ENCODE data around the gene SLC15A4. TPM values are rescaled to one million over a fixed set of nuclear protein-coding genes. Genes with fewer than 3 reads are reported as not detected.
"Not testable (repeated sequence)": the region's sequence is repeated elsewhere in the genome, so short reads cannot be mapped to it uniquely, and the experiment has no call there.

SLC15A4 gene
- total RNA-seq, 1 donor from 2014 or later = 49.6 TPM

DNA sequence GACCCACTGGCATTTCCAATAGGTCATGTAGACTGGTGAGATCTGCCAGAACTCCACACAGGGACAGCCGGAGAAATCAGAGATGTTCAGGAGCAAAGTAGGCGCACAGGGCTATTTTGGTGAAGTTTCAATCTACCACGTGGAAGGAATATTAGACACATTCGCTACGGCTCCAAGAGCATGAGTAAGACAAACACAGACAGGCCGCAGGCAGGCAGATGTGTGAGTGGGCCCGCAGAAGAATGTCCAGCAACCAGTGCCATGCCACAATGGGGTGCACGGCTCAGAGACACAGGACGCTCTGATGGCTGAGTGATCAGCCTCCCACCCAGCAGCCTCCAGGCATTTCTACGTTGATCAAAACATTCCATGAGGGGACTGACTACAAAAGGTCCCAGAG lies 10.4 kb downstream of the SLC15A4 start:
- no peak for DNase-seq (ENCODE audit: low read depth)
- TF ChIP-seq, protein P1, sequence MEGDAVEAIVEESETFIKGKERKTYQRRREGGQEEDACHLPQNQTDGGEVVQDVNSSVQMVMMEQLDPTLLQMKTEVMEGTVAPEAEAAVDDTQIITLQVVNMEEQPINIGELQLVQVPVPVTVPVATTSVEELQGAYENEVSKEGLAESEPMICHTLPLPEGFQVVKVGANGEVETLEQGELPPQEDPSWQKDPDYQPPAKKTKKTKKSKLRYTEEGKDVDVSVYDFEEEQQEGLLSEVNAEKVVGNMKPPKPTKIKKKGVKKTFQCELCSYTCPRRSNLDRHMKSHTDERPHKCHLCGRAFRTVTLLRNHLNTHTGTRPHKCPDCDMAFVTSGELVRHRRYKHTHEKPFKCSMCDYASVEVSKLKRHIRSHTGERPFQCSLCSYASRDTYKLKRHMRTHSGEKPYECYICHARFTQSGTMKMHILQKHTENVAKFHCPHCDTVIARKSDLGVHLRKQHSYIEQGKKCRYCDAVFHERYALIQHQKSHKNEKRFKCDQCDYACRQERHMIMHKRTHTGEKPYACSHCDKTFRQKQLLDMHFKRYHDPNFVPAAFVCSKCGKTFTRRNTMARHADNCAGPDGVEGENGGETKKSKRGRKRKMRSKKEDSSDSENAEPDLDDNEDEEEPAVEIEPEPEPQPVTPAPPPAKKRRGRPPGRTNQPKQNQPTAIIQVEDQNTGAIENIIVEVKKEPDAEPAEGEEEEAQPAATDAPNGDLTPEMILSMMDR (conservative IDR thresholded peaks at IDR 0.05; ENCODE audit: low read depth, low read length) = no peak
- H3K4me3 ChIP-seq (ENCODE audit: low read depth, low read length) = no peak overlapping the region

DNA sequence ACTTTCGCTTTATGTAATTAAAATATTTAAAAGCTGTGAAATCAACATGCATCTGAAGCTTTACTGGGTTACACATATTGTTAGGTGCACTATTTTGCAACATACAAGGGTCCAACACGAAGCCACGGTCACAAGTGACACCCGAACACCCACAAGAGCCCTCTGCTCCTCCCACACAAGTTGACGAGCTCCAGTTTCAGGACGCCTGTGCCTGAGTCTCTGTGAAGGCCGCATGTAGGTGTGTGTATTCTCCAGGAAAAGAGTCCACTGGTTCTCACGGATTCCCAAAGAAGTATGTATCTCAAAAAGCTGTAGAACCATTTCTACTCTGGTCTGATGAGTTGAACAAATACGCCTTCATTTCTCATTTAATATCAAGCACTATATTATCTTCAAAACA lies 12.0 kb downstream of the SLC15A4 start:
- TF ChIP-seq, protein P1 (conservative IDR thresholded peaks at IDR 0.05; ENCODE audit: low read depth, low read length) = no peak
- H3K4me3 ChIP-seq (ENCODE audit: low read depth, low read length) = no peak overlapping the region
- DNase-seq (ENCODE audit: low read depth) = no peak

DNA sequence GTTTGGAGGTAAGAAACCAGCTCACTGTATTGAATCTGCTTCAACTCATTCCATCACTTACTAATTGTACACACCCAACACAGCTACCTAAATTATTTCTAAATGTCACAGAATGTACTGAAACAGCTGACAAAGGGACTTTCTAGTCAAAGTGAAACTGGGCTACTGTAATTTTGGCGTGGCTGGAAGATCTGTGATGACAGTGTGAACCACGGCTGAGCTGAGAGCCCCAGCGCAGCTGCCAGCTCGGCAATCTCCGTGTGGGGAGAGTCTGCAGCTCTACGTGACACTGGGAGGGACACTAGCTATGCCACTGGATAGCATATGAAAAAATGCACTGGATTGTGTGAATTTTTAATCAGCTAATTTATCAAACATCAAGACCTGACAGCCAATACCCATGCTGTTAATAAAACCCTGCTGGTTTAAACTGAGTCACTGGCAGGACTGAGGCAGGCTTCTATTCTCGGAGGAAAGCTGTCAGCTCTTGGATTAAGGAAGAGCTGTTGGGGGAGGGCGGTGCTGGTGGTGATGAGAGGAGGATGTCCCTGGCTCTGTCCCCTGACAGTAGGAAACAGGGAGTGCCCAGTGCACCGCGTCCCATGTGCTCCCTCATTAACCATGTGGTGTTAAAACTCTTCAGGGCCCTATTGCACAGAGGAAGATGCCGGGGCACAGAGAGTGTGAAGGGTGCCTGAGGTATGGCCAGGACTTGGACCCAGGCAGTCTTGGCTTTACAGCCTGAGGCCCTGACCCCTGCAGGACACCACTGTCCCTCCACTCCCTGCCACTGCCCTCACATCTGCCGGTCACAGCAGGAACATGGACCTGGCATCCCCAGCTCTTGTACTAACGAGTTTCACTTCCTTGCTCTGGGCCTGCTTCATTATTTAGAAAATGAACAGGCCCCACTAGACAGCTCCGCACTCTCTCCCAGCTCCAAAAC lies 13.3 kb downstream of the SLC15A4 start:
- no peak overlapping the region for H3K4me3 ChIP-seq (ENCODE audit: low read depth, low read length)
- no peak for DNase-seq (ENCODE audit: low read depth)
- TF ChIP-seq, protein P1 (conservative IDR thresholded peaks at IDR 0.05; ENCODE audit: low read depth, low read length) = no peak

DNA sequence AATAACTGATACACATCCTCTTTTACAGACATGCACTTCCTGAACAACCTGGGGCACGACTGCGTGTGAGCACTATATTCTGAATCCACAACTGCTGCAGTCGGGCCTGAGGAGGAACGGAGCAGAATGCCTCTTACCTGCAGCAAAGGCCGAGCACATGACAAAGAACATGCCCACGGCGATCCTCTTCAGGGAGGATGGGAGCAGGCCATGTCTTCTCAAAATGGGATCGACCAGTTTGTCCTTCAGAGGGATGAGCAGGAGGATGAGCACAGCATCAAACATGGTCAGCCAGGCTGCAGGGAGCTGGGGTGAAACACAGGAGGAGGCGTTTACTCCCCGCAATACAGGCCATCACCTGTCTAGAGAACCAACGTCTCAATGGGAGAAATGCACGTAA lies 15.1 kb downstream of the SLC15A4 start:
- no peak for DNase-seq (ENCODE audit: low read depth)
- TF ChIP-seq, protein P1 (conservative IDR thresholded peaks at IDR 0.05; ENCODE audit: low read depth, low read length) = no peak
- no peak overlapping the region for H3K4me3 ChIP-seq (ENCODE audit: low read depth, low read length)

DNA sequence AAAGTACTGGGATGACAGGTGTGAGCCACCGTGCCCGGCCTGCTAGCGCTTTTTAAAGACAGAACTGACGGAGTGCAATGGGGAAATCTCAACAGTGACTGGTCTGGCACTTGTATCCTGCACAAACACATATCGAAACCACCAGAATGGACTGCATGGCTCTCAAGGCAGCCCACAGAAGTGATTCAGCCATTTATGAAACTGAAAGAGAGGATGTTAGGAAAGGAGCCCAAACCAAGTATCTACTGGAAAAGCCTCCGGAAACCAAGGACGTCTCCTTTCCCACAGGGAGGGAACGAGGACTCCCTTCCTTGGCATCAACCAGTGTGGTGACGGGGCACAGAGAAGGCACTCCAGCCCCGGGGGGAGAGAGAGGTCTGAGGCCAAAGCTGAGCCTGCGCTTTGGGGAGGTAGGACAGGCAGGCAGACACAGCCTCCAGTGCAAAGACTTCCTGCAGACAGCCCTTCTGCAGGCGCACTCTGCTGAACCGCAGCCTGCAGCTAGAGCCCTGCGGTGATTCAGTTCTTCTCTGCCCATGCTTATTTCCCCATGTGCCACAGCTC lies 16.5 kb downstream of the SLC15A4 start:
- no peak for DNase-seq (ENCODE audit: low read depth)
- H3K4me3 ChIP-seq (ENCODE audit: low read depth, low read length) = no peak overlapping the region
- TF ChIP-seq, protein P1 (conservative IDR thresholded peaks at IDR 0.05; ENCODE audit: low read depth, low read length) = no peak

DNA sequence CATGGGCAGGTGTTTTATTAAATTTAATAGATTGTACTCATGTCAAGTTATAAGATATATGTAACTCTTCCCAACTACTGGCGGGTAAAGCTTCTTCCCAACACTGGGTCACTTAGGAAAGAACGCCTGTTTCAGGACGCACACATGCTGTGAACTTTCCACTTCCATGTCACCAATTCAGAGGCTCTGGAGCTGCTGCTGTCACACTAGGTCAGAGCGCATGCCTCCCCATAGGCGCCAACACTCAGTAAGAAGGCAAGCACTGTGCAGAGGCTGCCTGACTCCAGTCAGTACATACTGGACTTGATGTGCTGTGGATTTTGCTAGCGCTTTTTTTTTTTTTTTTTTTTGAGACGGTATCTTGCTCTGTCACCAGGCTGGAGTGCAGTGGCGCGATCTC lies 17.2 kb downstream of the SLC15A4 start:
- H3K4me3 ChIP-seq (ENCODE audit: low read depth, low read length) = no peak overlapping the region
- DNase-seq (ENCODE audit: low read depth) = no peak
- TF ChIP-seq, protein P1 (conservative IDR thresholded peaks at IDR 0.05; ENCODE audit: low read depth, low read length) = no peak

DNA sequence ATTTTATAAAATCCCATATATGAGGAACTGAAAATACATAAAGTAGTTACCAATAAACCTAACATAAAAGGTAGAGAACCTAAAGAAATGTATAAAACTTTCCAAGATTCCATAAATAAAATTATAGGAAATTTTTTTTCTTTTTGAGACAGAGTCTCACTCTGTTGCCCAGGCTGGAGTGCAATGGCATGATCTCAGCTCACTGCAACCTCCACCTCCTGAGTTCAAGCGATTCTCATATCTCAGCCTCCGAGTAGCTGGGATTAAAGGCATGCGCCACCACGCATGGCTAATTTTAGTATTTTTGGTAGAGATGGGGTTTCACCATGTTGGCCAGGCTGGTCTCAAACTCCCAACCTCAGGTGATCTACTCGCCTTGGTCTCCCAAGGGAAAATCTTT lies 18.4 kb downstream of the SLC15A4 start:
- H3K4me3 ChIP-seq (ENCODE audit: low read depth, low read length); DNase-seq (ENCODE audit: low read depth): not testable (repeated sequence)

All from epithelial cell of proximal tubule (primary cell).